ENCODE results near the gene PCP4L1.
A peak's percentile ranks its signal among the peaks of the same experiment; 100 is the strongest.
"Not testable (repeated sequence)": the region's sequence is repeated elsewhere in the genome, so short reads cannot be mapped to it uniquely, and the experiment has no call there.

The PCP4L1 gene

DNA sequence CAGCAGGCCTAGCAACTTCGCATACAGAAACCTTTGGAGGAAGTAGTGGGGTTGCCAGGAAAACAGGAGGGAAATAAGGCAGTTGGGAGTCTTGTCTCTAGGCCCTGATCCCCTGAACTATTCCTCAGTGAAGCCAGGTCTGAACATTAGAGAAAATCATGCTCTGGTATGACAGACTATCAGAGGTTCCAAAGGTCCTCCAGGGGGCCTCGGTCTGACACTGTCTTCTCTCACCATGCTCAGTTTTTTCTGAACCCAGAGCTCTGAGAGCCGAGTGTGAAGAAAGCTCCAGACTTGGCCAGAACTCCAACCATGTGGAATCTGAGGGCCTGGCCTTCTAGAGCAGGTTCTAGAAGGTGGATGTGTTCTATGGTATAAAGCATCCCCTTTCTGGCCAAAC, 28.6 kb upstream of the PCP4L1 start:
- no peak for DNase-seq

DNA sequence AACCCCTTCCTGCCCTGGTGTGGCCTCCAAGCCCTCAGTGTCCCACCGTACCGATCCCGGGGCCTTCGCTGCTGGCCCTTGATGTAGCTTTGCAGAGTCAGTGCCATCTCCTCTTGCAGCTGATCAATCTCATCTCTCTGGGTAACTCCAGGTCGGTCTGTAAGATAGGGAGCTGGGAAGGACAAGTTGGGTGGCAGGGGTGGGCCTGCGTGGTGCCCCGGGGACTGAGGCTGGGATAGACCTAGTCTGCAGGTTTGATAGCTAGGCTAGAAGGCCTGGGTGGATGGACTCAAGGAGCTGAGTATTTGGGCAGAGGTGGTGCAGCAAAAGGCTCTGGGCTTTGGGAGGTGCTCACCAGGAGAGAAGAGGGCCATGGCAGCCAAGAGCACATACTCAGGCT, 27.8 kb upstream of the PCP4L1 start:
- DNase-seq = no peak

DNA sequence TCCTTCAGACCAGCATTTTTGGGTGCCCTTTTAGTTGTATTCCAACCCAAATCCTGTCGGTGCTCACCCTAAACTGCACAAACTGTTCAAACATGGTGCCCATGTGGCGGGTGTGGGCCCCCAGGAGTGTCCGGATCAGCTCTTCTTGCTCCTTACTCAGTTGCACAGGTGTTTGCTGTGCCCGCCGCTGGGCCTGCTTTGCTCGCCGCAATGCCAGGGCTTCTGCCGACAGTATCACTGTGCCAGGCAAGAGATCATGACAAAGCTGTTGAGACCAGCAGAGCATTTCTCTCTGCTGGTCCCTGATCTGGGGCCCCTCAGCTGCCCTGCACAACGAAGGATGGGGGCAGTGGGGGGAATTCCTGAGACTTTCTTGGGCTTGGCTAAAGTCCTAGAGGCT, 25.4 kb upstream of the PCP4L1 start:
- no peak for DNase-seq

DNA sequence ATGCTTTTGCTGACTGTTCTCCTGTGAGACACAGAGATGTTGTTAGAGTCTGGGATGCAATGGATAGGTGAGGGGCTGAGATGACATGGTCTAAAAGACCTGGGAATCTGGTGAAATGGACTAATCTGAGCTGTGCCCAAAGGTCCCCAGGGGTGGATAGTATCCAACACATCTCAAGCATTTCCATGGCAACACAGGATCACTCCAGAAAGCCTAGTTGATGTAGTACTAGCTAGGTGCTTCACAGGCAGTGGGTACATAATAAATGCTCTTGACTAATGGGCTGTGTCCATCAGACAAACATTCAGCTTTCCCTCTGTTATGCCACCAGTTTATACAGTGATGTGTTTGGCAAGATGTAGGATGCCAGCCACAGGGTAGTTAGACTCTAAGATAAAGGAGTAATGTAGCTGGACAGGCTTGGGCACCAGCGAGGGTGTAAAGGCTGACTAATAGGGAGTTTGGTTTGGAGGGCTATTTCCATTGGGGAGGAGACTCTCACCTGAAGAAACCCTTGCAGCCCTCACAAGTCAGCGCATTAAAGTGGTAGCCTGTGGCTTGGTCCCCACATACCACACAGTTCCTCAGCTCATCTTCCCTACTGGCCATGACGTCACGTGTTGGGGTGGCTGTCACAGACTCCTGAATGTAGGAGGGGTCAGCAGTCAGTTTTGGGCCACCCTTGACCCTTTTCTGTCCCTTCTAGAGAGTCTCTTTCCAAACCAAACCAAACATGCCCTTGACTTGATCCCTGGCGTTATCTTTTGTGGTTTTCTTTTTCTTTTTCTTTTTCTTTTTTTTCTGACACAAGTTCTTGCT, 22.4 kb upstream of the PCP4L1 start:
- DNase-seq = no peak

DNA sequence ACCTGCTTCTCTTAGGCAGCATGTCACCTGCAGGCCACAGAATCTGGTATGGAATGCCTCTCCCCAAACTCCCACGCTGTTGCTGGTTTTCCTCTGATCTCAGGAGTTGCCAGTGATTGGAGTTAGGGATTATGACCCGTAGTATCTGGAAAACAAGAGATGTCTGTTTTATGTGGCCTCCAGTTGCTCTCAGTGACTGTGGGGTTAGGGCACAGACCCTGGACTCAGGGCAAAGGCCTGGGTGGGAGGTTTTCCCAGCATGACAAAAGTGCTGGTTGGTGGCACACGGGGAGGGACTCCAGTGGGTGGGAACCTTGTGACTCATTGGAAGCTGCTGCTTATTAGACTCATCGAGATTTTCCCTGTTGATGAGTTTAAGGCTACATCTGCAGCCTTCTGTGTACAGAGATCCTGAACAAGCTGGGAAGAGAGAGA, 20.5 kb upstream of the PCP4L1 start, which contains the start of gene NR1I3:
Gene NR1I3 (minus strand): TSS at position 165 of the 435 bp plus-strand sequence. CDS start 1,638 bp downstream, outside the sequence.
- no peak for DNase-seq

DNA sequence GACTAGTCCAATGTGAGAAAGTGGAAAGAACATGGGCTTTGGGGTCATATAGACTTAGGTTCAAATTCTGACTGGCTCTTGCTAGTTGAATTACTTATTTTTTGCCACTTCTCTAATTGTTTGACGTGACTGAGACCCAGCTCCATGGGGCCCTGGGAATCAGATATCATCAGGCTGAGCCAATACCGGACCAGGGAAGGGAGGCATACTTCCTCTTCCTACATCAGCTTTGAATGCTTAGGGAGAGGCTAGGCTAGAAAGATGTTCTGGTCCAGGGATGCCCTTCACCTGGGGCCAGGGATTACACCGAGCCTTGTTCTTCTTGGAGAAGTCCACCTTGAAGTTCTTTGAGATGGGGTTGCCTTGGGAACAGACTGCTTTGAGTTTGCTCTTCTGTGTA, 16.9 kb upstream of the PCP4L1 start:
- no peak for DNase-seq

DNA sequence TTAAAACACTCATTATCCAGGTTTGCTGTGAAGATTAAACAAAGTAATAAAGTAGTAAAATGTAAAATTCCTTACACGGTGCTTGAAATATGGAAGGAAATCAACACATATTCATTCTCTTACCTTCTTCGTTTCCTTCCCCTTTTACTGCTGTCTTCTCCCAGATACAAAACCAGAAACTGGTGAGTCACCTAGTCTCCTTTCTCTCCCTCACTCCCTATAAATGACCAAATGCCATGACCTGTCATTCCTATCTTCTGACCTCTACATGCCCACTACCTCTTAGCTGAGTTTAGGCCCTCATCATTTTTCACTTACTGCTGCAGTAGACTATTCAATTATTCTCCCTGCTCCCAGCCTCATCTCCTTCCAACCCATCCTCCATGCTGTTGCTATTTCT, 16.2 kb upstream of the PCP4L1 start:
- no peak for DNase-seq

DNA sequence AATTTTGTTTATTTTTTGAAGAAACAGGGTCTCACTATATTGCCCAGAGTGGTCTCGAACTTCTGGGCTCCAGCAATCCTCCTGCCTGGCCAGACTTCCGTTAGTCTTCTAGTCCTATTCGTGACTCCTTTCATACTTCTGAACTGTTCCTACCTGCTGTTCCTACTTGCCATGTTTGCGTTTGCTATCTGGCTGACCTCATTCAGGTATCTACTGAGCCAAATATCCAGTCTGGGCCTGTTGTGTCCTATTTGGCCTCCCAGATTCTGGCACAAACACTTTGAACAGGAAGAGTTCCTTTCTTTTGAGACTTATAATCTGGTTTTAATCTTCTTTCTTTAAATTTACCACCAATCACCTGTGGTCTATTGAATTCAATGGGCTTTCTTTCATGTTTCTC, 13.7 kb upstream of the PCP4L1 start:
- no peak for DNase-seq

DNA sequence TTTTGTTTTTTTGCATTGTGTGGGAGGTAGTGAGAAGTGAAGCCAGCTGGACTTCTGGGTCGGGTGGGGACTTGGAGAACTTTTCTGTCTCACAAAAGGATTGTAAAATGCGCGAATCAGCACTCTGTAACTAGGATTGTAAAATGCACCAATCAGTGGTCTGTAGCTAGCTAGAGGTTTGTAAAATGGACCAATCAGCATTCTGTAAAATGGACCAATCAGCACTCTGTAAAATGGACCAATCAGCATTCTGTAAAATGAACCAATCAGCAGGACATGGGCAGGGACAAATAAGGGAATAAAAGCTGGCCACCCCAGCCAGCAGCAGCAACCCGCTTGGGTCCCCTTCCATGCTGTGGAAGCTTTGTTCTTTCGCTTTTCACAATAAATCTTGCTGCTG, 8.4 kb upstream of the PCP4L1 start:
- DNase-seq = not testable (repeated sequence)

DNA sequence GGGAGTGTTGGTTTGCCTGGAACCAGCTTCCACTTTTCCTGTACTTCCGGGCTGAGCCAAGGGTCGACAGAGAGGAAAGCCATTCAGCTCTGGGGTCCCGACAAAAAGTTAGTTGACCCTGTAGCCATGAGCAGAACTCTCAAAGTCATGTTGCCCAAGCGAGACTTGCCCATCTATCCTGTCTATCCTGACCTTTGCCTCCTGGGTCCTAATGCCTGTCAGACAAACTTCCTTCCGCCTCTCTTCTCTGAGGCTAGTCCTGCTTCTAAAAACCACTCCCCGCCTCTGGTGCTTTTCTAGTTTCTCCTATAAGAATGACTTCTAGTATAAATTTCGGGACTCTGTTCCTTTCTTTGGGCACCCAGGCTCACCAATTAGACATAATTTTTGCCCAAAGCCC, 7.7 kb upstream of the PCP4L1 start:
- no peak for DNase-seq

DNA sequence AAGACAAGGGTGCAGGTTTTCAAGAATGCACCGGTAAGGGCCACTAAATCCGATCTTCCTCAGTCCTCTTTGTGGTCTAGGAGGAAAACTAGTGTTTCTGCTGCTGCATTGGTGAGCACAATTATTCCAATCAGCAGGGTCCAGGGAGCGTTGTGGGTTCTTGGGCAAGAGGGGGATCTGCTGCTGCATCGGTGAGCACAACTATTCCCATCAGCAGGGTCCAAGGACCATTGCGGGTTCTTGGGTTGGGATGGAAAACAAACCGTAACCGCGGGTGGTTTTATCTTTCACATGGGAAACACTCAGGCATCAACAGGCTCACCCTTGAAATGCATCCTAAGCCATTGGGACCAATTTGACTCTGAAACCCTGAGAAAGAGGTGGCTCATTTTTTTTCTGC, 7.0 kb upstream of the PCP4L1 start:
- no peak for DNase-seq

DNA sequence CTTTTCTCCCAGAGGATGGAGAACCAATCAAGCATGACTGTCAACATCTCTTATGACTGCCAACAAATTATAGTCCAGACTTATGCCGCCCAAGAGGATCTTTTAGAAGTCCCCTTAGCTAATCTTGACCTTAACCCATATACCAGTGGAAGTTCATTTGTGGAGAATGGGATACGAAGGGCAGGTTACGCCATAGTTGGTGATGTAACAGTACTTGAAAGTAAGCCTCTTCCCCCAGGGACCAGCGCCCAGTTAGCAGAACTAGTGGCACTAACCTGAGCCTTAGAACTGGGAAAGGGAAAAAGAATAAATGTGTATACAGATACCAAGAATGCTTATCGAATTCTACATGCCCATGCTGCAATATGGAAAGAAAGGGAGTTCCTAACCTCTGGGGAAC, 3.2 kb upstream of the PCP4L1 start:
- DNase-seq = not testable (repeated sequence)

DNA sequence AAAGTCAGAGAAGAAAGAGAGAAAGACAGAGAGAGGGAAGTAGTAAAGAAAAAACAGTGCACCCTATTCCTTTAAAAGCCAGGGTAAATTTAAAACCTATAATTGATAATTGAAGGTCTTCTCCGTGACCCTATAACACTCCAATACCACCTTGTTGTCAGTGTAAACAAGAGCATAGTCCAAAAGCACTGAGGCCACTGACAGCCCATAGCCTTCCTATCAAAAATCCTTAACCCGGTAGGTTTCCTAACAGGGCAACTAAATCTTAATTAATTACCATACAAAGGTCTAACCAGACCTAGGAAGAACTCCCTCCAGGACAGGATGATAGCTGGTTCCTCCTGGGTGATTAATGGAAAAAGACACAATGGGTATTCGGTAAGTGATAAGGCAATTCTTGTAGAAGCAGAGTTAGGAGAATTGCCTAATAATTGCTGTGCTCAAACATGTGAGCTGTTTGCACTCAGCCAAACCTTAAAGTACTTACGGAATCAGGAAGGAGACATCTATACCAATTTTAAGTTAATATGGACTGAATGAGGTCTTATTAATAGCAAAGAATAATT, 2.5 kb upstream of the PCP4L1 start:
- not testable (repeated sequence) for DNase-seq

DNA sequence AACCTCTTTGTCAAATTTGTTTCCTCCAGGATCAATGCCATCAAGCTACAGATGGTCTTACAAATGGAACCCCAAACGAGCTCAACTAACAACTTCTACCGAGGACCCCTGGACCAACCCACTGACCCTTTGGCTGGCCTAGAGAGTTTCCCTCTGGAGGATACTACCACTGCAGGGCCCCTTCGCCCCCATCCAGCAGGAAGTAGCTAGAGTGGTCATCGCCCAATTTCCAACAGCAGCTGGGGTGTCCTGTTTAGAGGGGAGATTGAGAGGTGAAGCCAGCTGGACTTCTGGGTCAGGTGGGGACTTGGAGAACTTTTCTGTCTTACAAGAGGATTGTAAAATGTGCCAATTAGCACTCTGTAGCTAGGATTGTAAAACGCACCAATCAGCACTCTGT, 1.4 kb upstream of the PCP4L1 start:
- DNase-seq = not testable (repeated sequence)

DNA sequence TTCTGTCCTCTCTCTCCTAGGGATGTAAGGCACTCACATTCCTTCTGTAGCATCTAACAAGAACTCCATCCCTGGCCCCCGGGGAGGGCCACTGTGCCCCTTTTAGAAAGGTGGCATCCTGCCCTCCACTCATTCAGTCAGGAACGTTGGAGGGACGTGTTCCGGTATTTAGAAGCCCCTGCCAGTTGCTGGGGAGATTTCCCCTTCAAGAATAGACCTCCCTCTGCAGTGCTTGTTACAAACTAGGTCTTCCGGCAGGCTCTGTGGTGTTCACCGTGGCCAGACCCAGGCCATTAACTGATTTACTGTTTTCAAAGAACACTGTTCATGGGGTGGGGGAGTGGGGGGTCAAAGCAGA, 779 bp downstream of the PCP4L1 start:
- no peak for DNase-seq

DNA sequence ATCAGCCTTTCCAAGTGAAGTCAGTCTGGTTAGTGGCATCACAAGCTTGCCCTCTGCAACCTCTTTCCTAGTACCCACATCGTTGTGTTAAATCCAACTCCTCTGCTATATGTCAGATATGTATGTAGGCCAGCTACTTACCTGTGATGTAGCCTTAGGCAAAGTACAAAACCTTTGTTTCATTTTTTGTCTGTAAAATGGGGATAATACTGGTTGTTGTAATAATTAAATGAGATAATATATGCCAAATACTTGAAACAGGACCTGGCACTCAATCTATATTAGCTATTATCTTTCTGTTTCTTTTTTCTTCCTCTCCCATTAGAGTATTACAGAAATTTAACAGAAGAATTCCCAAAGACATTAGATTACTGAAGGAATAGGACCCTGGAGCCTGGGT, 1.2 kb downstream of the PCP4L1 start:
- no peak for DNase-seq

DNA sequence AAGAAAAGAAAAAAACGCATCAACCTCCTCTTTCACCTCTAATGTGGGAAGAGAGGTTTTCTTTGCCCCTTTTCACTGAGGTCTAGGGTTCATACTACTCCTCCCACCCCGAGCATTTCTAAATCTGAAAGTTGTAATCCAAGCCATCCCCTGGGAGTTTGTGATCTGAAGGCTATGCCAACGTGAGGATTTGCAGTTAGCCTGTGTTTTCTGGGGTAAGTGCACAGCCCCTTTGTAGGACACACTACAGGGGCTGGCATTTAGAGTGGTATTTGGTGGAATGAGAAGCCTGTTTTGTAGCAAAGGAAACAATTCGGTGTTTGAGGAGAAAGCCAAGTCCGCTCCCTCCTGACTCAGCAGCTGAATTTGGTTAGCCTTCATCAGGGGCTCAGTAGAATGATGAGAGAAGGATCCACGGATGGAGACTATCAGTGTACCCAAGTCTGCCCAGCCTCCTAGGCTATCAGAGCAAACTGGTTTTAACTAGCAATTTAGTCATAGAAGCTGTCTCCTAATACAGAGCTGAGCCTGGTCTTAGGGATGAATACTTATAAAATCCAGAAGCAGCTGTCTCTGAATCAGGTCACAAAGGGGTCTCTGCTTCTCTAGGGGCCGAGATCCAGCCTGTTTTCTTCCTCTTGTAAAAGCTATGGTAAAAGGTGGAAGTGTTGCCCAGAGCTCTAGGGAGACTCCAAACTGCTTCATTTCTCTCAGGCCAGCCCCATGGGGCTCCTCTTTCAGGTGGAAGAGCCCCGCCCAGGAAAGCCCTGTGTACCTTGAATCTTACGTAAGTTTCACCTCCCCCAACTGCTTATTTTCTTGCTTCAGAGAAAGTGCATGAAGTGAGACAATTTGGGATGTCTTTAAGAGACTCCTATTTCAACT, 2.1 kb downstream of the PCP4L1 start:
- DNase-seq = no peak

DNA sequence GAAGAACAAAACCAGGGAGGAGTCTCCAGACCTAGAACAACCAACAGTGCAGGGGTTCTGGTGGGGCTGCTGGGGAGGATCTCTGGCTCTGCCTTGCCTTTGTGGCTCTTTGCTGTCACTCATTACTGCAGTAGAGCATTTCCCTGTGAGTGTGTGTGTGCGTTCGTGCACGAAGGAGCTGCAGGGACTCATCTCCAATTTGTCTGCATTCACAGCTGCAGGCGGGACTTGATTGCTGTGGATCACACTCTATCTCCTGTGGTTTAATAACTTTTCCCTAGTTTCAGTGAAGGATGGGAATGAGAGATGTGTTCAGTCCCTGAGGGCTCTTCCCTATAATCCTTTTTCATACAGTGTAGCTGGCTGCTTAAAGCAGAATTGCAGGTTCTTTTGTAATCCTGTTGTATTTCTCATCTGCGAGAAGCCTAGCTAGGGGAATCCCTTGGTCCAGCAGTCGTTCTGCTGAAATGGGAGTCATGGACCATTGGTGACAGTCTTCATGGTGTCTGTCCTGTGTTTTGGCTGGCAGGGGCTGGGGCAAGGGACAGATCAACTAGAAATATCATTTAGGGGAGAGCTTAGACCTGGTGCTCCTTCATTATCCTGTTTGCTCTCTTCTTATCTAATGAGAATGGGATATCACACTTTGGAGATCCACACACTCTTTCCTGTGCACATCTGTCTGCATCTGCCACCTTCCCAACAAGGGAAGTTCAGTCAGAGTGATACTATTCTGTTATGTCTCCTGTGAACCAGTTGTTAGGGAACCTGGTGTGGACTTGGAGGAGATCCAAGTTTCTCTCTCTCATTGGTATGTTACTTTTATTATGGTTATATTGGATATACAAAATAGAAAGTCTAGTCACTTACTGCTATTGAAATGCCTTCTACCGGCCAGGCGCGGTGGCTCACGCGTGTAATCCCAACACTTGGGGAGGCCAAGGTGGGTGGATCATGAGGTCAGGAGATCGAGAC, 3.0 kb downstream of the PCP4L1 start:
- no peak for DNase-seq

DNA sequence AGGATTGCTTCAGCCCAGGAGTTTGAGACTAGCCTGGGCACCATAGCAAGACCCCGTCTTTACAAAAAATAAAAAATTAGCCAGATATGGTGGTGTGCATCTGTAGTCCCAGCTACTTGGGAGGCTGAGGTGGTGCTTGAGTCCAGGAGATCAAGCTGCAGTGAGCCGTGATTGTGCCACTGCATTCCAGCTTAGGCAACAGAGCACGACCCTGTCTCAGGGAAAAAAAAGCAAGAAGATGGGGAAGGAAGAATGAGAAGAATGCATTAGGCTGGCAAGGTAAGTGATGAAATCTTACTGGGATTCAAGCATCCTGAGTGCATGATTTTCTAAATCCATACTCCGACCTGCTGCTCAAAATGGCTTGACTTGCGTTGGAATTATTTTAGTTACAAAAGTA, 6.8 kb downstream of the PCP4L1 start:
- DNase-seq = no peak

DNA sequence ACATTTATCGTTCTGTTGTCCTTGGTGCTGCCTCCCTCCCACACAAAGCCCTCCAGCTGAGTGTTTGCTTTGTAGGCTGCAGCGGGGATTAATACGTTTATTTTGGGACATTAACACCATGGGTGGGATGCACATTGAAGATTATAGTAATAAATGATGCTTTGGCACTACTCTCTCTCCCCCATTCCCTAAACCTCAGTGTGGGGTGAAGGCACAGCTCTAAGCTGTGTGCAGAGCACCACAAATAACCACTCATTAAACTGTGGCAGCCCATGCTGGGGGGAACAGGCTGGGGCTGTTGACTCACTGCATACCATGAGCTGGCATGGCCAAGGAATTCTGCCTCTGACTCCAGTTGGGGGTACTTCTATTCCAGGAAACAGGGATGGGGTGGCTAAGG, 7.7 kb downstream of the PCP4L1 start:
- DNase-seq = peak; percentile 10

DNA sequence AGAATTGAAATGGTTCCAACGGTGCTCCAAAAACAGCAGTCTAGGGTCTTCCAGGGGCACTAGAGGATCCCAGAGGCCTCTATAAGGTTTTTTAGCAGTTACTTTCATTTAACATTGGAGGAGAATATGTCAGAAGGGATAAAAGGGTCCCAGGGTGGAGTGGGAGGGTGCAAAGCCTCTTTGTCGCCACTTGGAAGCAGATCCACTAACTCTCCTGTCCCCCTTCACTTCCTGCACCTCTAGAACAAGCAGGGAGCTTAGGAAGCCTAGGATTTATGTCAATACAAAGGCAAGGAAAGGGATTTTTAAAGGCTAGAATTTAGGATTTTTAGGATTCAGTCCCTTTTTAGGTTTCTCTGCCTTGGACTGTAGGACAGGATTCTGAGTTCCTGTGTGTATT, 8.3 kb downstream of the PCP4L1 start:
- no peak for DNase-seq

DNA sequence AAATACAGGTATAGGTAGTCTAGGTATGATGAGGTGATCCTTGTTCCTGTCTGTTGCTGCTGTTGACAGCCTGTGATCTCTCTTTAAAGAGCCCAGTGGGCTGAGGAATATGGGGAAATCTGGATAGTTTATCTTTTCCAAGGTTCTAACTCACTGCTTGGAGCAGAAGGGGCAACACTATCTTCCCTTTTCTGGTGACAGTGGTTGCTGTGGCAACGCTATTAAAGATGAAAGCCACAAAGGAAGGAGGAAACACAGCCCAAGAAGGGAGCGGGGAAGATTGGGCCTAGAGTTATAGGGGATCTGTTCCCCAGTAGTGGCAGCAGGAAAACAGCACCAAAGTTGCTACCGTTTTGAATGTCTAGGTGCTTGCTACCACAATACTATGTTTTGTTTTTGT, 8.8 kb downstream of the PCP4L1 start:
- DNase-seq = no peak

All from fibroblast of skin of scalp (primary cell).